Measurements from ENCODE around the gene LPP. TPM values are rescaled to one million over a fixed set of nuclear protein-coding genes. Genes with fewer than 3 reads are reported as not detected.

The LPP gene
- total RNA-seq, 6 experiments from 2014 or later, result 84.1 to 121 (median 102) TPM

- no peak for TF ChIP-seq CTCF (IDR thresholded peaks at IDR 0.05)
- H3K4me1 Mint-ChIP-seq (ENCODE audit: low read depth), result peaks cover 82% of the 10 kb centered on the region
- H3K4me3 Mint-ChIP-seq, result peak overlapping the region; percentile 16; the same call in 1 of the 2 replicates
- DNase-seq, result peak; percentile 62
- H3K27ac Mint-ChIP-seq, result peak overlapping the region; percentile 69
- no peaks in the 10 kb centered on the region for H3K9me3 Mint-ChIP-seq
- no peaks in the 10 kb centered on the region; the same call in 1 of the 2 replicates for H3K27me3 Mint-ChIP-seq (ENCODE audit: insufficient read depth)
- H3K36me3 Mint-ChIP-seq (ENCODE audit: low read depth), result peaks cover 45% of the 10 kb centered on the region
Measured at GRCh38 chr3:188234132-188234531, 80.2 kb downstream of the LPP start.

DNA sequence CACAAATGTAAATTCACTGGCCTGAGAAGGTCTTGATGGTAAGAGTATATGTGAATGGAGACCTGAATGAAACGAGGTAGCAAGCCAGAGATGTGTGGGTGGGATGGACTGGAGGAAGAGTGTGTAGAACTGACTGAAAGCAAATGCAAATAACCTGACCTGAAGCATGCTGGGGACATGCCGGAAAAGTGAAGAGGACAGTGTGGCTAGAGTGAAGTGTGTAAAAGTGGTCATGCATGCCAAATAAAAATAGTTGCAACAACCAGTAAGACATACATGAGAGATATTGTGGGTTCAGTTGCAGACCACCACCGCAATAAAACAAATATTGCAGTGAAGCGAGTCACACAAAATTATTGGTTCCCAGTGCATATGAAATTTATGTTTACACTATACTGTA is 82.3 kb downstream of the LPP start:
- no peak for DNase-seq
- no peak for TF ChIP-seq CTCF (IDR thresholded peaks at IDR 0.05)
- H3K27me3 Mint-ChIP-seq (ENCODE audit: insufficient read depth), result no peaks in the 10 kb centered on the region; the same call in 1 of the 2 replicates
- H3K9me3 Mint-ChIP-seq, result no peaks in the 10 kb centered on the region
- H3K4me3 Mint-ChIP-seq, result no peak overlapping the region
- H3K27ac Mint-ChIP-seq, result no peak overlapping the region
- peaks cover 46% of the 10 kb centered on the region for H3K36me3 Mint-ChIP-seq (ENCODE audit: low read depth)
- H3K4me1 Mint-ChIP-seq (ENCODE audit: low read depth), result peaks cover 82% of the 10 kb centered on the region

DNA sequence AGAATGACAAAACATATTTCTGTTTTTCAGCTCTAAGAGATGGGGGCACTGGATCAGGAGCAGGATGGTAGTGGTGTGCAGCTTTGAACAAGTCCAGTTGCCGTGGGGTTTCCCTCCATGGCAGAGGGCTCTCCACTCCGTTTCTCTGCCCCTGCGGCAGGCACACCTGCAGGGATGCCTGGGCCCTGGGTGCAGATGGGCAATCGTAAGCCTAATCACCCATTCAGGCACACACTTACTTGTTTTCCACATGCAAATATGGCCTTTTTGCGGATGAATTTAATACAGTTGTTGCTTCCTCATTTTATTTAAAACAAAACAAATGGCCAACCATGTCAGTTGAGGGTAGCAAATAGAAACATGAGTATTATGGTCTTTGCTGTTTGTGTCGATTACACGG is 85.1 kb downstream of the LPP start:
- Mint-ChIP-seq H3K27me3 (ENCODE audit: insufficient read depth) (no peaks in the 10 kb centered on the region; the same call in 1 of the 2 replicates), H3K36me3 (ENCODE audit: low read depth) (peaks cover 33% of the 10 kb centered on the region), H3K9me3 (no peaks in the 10 kb centered on the region), H3K4me1 (ENCODE audit: low read depth) (peaks cover 82% of the 10 kb centered on the region), H3K27ac (no peak overlapping the region), H3K4me3 (no peak overlapping the region)
- no peak for TF ChIP-seq CTCF (IDR thresholded peaks at IDR 0.05)
- DNase-seq, result no peak

- peaks cover 2% of the 10 kb centered on the region for H3K27me3 Mint-ChIP-seq (ENCODE audit: insufficient read depth)
- DNase-seq, result no peak
Measured at GRCh38 chr3:188239577-188239976, 85.6 kb downstream of the LPP start.

DNA sequence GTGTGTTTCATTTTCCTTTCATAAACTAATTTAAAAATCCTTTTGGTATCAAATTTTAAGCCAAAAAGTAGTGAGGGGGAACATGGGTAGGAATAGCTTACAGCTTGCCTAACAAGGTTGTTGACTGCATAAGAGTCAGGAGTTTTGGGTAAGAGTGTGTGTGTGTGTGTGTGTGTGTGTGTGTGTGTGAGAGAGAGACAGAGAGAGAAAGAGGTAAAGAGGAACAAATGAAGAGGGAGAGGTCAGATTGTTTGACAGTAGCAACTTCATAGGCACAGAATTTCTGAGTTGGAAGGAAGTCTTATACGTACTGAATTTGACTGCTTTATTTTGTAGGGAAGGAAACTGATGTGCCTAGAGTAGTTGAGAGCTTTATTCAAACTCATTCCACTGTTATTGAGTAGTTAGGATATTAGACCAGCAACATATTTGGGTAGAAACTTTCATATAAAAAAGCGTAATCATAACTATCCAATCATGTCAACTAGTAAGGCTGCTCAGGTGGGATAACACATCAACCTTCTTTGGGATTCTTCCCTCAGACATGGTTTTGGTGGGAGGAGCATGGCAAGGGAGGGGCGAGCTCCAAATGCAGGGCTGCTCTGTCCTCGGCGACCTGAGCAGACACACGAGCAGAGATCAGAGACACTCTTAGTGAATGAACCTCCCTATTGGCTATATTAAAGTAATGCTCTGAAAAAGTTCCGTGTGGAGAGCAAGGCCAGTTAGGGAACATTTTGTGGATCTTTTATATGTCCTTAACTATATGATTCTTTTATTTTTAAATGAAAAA is 86.4 kb downstream of the LPP start:
- Mint-ChIP-seq H3K4me1 (ENCODE audit: low read depth) (peaks cover 82% of the 10 kb centered on the region), H3K9me3 (no peaks in the 10 kb centered on the region)
- TF ChIP-seq CTCF (IDR thresholded peaks at IDR 0.05), result no peak

More at GRCh38 chr3:188239577-188239976, 85.6 kb downstream of the LPP start:
- Mint-ChIP-seq H3K36me3 (ENCODE audit: low read depth) (peaks cover 33% of the 10 kb centered on the region), H3K27ac (no peak overlapping the region), H3K9me3 (no peaks in the 10 kb centered on the region), H3K4me3 (no peak overlapping the region), H3K4me1 (ENCODE audit: low read depth) (peaks cover 82% of the 10 kb centered on the region)
- TF ChIP-seq CTCF (IDR thresholded peaks at IDR 0.05), result no peak

More for the DNA sequence above, 86.4 kb downstream of the LPP start:
- Mint-ChIP-seq H3K4me3 (no peak overlapping the region), H3K27me3 (ENCODE audit: insufficient read depth) (peaks cover 2% of the 10 kb centered on the region; the same call in 1 of the 2 replicates), H3K27ac (no peak overlapping the region), H3K36me3 (ENCODE audit: low read depth) (peaks cover 30% of the 10 kb centered on the region)
- no peak for DNase-seq

Measured in HFFc6 (cell line).